ENCODE results near the gene CYP4A11. TPM values are rescaled to one million over a fixed set of nuclear protein-coding genes. Genes with fewer than 3 reads are reported as not detected.
"Not testable (repeated sequence)": the region's sequence is repeated elsewhere in the genome, so short reads cannot be mapped to it uniquely, and the experiment has no call there.

The CYP4A11 gene
- total RNA-seq, 1 donor from 2014 or later = not detected

GRCh38 chr1:46927249-46927835 lies 13.9 kb downstream of the CYP4A11 start:
- intact Hi-C loops (cut with micrococcal nuclease) = no loop called here

DNA sequence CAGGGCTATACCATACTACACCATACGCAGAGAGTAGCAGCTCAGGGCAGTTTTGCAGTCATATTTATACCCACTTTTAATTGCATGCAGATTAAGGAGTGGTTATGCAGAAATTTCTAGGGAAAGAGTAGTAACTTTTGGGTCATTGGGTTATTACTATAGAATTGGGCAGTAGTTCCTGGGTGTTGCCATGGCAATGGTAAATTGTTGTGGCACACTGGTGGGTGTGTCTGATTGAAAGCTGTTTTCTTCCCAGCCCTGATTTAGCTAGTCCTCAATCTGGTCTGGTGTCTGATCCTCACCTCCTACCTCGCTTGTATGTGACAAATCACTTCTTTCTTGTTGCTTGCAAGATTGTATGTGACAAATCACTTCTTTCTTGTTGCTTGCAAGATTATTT lies 30.5 kb downstream of the CYP4A11 start:
- intact Hi-C loops (cut with micrococcal nuclease) = no loop called here

DNA sequence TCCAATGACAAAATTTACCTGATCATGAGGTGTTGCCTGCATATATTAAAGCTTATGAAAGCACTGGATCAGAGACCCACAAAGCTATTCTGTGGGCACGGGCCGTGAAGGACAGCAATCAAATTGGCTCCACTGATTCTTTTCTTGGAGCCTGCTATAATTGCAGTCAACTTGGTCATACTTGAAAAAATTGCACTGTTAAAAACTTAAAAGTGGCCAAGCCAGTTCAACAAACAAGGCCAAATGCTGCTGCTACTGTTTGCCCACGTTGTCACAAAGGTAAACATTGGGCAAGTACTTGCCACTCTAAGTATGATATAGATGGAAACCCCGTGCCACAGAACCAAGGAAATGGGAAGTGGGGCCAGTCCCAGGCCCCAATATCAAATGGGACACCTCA lies 37.8 kb downstream of the CYP4A11 start:
- intact Hi-C loops (cut with micrococcal nuclease) = no loop called here

DNA sequence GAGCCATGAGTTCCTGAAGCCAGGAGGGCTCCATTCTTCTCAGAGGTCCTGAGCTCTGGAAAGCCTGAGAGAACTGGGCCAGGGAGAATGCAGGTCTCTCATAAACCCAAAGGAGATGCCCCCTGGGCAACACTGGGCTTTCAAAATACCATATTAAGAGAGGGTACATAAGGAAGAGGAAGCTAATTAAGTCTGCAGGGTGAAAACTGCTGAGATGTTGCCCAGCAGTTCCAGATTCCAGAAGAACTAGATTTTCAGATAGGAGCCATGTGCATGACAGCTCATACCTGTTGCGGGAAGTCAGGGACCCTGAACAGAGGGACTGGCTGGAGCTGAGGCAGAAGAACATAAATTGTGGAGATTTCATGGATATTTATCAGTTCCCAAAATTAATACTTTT lies 40.9 kb downstream of the CYP4A11 start:
- intact Hi-C loops (cut with micrococcal nuclease) = no loop called here

DNA sequence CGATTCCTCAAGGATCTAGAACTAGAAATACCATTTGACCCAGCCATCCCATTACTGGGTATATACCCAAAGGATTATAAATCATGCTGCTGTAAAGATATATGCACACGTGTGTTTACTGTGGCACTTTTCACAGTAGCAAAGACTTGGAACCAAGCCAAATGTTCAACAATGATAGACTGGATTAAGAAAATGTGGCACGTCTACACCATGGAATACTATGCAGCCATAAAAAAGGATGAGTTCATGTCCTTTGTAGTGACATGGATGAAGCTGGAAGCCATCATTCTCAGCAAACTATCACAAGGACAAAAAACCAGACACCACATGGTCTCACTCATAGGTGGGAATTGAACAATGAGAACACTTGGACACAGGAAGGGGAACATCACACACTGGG lies 59.6 kb downstream of the CYP4A11 start:
- intact Hi-C loops (cut with micrococcal nuclease) = not testable (repeated sequence)

Other genes starting within 250 kb of the CYP4A11 start
- gene EFCAB14, start 222.4 kb downstream of the CYP4A11 start, total RNA-seq = 95.5 and 97.4 TPM in 2 replicates
- gene CYP4B1, start 142.4 kb downstream of the CYP4A11 start, total RNA-seq = 0.10 TPM in 1 of 2 replicates, not detected in the other
- gene CYP4X1, start 82.2 kb upstream of the CYP4A11 start, total RNA-seq = not detected in 2 replicates
- not detected in 2 replicates for gene CYP4Z1, start 125.8 kb upstream of the CYP4A11 start, total RNA-seq
- not detected in 2 replicates for gene CYP4A22, start 196.0 kb upstream of the CYP4A11 start, total RNA-seq
- gene PDZK1IP1, start 248.6 kb upstream of the CYP4A11 start, total RNA-seq = not detected in 2 replicates

Data from T-helper 1 cell treated with Interleukin-12 subunit alpha and Interleukin-12 subunit beta and Interleukin-4 antibody, amounts not matched to agents 30 ng/mL and 1 ng/mL, for 36 hours (primary cell).